ENCODE data around the gene FEV. TPM values are rescaled to one million over a fixed set of nuclear protein-coding genes. Genes with fewer than 3 reads are reported as not detected.

FEV gene
- not detected for total RNA-seq
- not detected for total RNA-seq (2013)

- peaks cover 57 to 58% of the 10 kb centered on the region in 2 donors for H3K27me3 Mint-ChIP-seq (ENCODE audit: low read depth in 2 of 2)
- no peaks in the 10 kb centered on the region for H3K9me3 Mint-ChIP-seq
- DNase-seq (no peak), ATAC-seq (no peak)
- WGBS (ENCODE audit: insufficient coverage): under 1% methylated on average over 32 of the region's 32 CpGs
- Histone ChIP-seq H3K4me3 (ENCODE audit: low read length) (no peak within 1 kb of the TSS), H3K36me3 (ENCODE audit: control insufficient read depth, insufficient read depth, low read length) (no peaks in the 10 kb centered on the region), H3K27ac (ENCODE audit: low read length) (no peak within 1 kb of the TSS), H3K9me3 (ENCODE audit: control insufficient read depth, insufficient read depth, low read length) (no peaks in the 10 kb centered on the region), H3K27me3 (ENCODE audit: control insufficient read depth, insufficient read depth, low read length) (peaks cover 53% of the 10 kb centered on the region), H3K4me1 (ENCODE audit: control insufficient read depth, insufficient read depth, low read length) (peaks cover 21% of the 10 kb centered on the region)
- peaks cover 7 to 18% of the 10 kb centered on the region in 2 donors for H3K4me1 Mint-ChIP-seq
- no peaks in the 10 kb centered on the region for H3K36me3 Mint-ChIP-seq
- TF ChIP-seq CTCF (IDR thresholded peaks at IDR 0.05): no peak
- no peak within 1 kb of the TSS for H3K27ac Mint-ChIP-seq
- no peak within 1 kb of the TSS for H3K4me3 Mint-ChIP-seq
- intact Hi-C loops (cut with micrococcal nuclease): no loop called here
These were observed at the start of gene FEV for GRCh38 chr2:218985021-218985324. Gene FEV (minus strand): TSS chr2:218985184. CDS start chr2:218985075, 109 bp downstream.

GRCh38 chr2:219032051-219032745 lies 47.2 kb upstream of the FEV start:
- intact Hi-C loops (cut with micrococcal nuclease): no loop called here
- H3K27me3 Mint-ChIP-seq (ENCODE audit: low read depth in 2 of 2): peaks cover 27 to 31% of the 10 kb centered on the region in 2 donors
- WGBS (ENCODE audit: insufficient coverage): 89% methylated on average over 22 of the region's 23 CpGs

GRCh38 chr2:219031005-219031738 lies 46.2 kb upstream of the FEV start:
- H3K4me3 ChIP-seq (ENCODE audit: low read length): no peak overlapping the region
- H3K9me3 Mint-ChIP-seq: no peaks in the 10 kb centered on the region
- no peak overlapping the region for H3K27ac Mint-ChIP-seq
- no peaks in the 10 kb centered on the region for H3K36me3 Mint-ChIP-seq
- ATAC-seq: no peak
- no peak for DNase-seq
- H3K4me3 Mint-ChIP-seq: no peak overlapping the region
- H3K36me3 ChIP-seq (ENCODE audit: control insufficient read depth, insufficient read depth, low read length): no peaks in the 10 kb centered on the region
- intact Hi-C loops (cut with micrococcal nuclease): no loop called here
- no peaks in the 10 kb centered on the region for H3K4me1 ChIP-seq (ENCODE audit: control insufficient read depth, insufficient read depth, low read length)
- peaks cover 20 to 27% of the 10 kb centered on the region in 2 donors for H3K27me3 Mint-ChIP-seq (ENCODE audit: low read depth in 2 of 2)
- H3K27me3 ChIP-seq (ENCODE audit: control insufficient read depth, insufficient read depth, low read length): no peaks in the 10 kb centered on the region
- WGBS (ENCODE audit: insufficient coverage): 91% methylated on average over 21 of the region's 21 CpGs
- no peaks in the 10 kb centered on the region for H3K9me3 ChIP-seq (ENCODE audit: control insufficient read depth, insufficient read depth, low read length)
- no peaks in the 10 kb centered on the region for H3K4me1 Mint-ChIP-seq
- no peak overlapping the region for H3K27ac ChIP-seq (ENCODE audit: low read length)
- no peak for TF ChIP-seq CTCF (IDR thresholded peaks at IDR 0.05)

More at GRCh38 chr2:219032051-219032745, 47.2 kb upstream of the FEV start:
- H3K27ac ChIP-seq (ENCODE audit: low read length): no peak overlapping the region
- no peak for TF ChIP-seq CTCF (IDR thresholded peaks at IDR 0.05)
- no peaks in the 10 kb centered on the region for H3K4me1 ChIP-seq (ENCODE audit: control insufficient read depth, insufficient read depth, low read length)
- no peaks in the 10 kb centered on the region for H3K36me3 Mint-ChIP-seq
- H3K27me3 ChIP-seq (ENCODE audit: control insufficient read depth, insufficient read depth, low read length): no peaks in the 10 kb centered on the region
- DNase-seq (no peak), ATAC-seq (no peak)
- no peak overlapping the region for H3K4me3 ChIP-seq (ENCODE audit: low read length)
- H3K4me1 Mint-ChIP-seq: no peaks in the 10 kb centered on the region
- no peak overlapping the region for H3K27ac Mint-ChIP-seq
- no peak overlapping the region for H3K4me3 Mint-ChIP-seq
- H3K36me3 ChIP-seq (ENCODE audit: control insufficient read depth, insufficient read depth, low read length): no peaks in the 10 kb centered on the region
- H3K9me3 ChIP-seq (ENCODE audit: control insufficient read depth, insufficient read depth, low read length): no peaks in the 10 kb centered on the region
- no peaks in the 10 kb centered on the region for H3K9me3 Mint-ChIP-seq

Measured in natural killer cell (primary cell).